Osteoblast (primary cell): ENCODE results near the gene DYNLRB1. TPM values are rescaled to one million over a fixed set of nuclear protein-coding genes. Genes with fewer than 3 reads are reported as not detected.

Experiments
- DNase-seq: peaks from one replicate; pipeline ENCODE4 v3.0.0; 2011; ENCODE audit warnings: low spot score, mixed read lengths; ENCODE audit not compliant: insufficient read length; ENCODE audit errors: missing footprints
- H2AFZ ChIP-seq: 2 replicates; pipeline ENCODE4 v1.6.0; 2011; ENCODE audit warnings: mild to moderate bottlenecking, low read length
- H3K27ac ChIP-seq: 2 replicates; pipeline ENCODE4 v1.5.1; 2011; ENCODE audit warnings: mild to moderate bottlenecking, low read depth, low read length, moderate library complexity
- H3K27me3 ChIP-seq: 2 replicates; pipeline ENCODE4 v1.6.0; 2012; ENCODE audit warnings: mild to moderate bottlenecking, control low read depth, inconsistent platforms, low read length, moderate library complexity; ENCODE audit not compliant: insufficient read depth
- H3K36me3 ChIP-seq: 2 replicates; pipeline ENCODE4 v1.5.1; 2011; ENCODE audit warnings: mild to moderate bottlenecking, low read length, control low read depth, moderate library complexity; ENCODE audit not compliant: insufficient read depth
- H3K4me1 ChIP-seq: 2 replicates; pipeline ENCODE4 v1.5.1; 2011; ENCODE audit warnings: mild to moderate bottlenecking, low read length, control low read depth, moderate library complexity; ENCODE audit not compliant: insufficient read depth
- H3K4me2 ChIP-seq: 2 replicates; pipeline ENCODE4 v1.6.0; 2011; ENCODE audit warnings: mild to moderate bottlenecking, low read length; ENCODE audit not compliant: insufficient read depth
- H3K4me3 ChIP-seq: fragments of 200-600 bp; sonication (generic); 3 replicates; pipeline ENCODE4 v1.5.1; 2012; ENCODE audit warnings: mild to moderate bottlenecking, low read length, inconsistent platforms; ENCODE audit not compliant: insufficient read depth
- H3K79me2 ChIP-seq: 2 replicates; pipeline ENCODE4 v1.6.0; 2012; ENCODE audit warnings: mild to moderate bottlenecking, low read length, control low read depth, inconsistent platforms; ENCODE audit not compliant: insufficient read depth
- H3K9me3 ChIP-seq: 2 replicates; pipeline ENCODE4 v1.5.1; 2011; ENCODE audit warnings: low read depth, low read length, control low read depth
- H4K20me1 ChIP-seq: 2 replicates; pipeline ENCODE4 v1.6.0; 2012; ENCODE audit warnings: mild to moderate bottlenecking, low read length, control low read depth; ENCODE audit not compliant: insufficient read depth
- total RNA-seq: library from RNA; depleted of rRNA; stranded (reverse); fragments of >200 nt; gene quantifications from 2 replicates; pipeline ENCODE4 v1.2.3, GENCODE V29; 2012
- TF ChIP-seq, protein P1 (sequence below): IDR thresholded peaks from 2 replicates; pipeline ENCODE4 v1.5.1; 2011; ENCODE audit warnings: mild to moderate bottlenecking, low read depth, low read length, moderate library complexity; ENCODE audit errors: extremely low read depth

Gene DYNLRB1
- total RNA-seq, 1 donor, result 51.0 TPM

DNA sequence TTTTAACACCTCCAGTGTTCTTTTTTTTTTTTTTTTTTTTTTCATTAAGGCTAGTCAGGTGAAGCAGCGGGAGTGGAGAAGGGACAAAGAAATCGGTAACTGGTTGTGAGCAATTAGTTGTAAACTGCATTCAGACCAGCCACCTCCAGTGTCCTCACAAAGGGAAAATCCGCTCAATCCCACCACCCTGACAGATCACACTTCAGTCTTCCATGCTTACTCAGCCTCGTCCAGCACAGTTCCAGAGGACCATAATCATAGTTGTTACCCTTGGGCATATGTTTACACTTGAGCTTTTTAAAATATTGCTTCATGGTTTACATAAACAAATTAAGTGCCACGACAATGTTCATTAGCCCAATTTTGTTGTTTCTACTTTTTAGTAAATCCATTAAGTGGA is 10.2 kb downstream of the DYNLRB1 start:
- H3K4me2 ChIP-seq, result peak overlapping the region; percentile 62
- no peaks in the 10 kb centered on the region for H3K27me3 ChIP-seq
- no peak overlapping the region for H2AFZ ChIP-seq
- H3K4me3 ChIP-seq, result no peak overlapping the region
- H3K9me3 ChIP-seq, result no peaks in the 10 kb centered on the region
- TF ChIP-seq, protein P1, sequence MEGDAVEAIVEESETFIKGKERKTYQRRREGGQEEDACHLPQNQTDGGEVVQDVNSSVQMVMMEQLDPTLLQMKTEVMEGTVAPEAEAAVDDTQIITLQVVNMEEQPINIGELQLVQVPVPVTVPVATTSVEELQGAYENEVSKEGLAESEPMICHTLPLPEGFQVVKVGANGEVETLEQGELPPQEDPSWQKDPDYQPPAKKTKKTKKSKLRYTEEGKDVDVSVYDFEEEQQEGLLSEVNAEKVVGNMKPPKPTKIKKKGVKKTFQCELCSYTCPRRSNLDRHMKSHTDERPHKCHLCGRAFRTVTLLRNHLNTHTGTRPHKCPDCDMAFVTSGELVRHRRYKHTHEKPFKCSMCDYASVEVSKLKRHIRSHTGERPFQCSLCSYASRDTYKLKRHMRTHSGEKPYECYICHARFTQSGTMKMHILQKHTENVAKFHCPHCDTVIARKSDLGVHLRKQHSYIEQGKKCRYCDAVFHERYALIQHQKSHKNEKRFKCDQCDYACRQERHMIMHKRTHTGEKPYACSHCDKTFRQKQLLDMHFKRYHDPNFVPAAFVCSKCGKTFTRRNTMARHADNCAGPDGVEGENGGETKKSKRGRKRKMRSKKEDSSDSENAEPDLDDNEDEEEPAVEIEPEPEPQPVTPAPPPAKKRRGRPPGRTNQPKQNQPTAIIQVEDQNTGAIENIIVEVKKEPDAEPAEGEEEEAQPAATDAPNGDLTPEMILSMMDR, result no peak
- H3K79me2 ChIP-seq, result peaks cover 76% of the 10 kb centered on the region
- peaks cover 46% of the 10 kb centered on the region for H3K4me1 ChIP-seq
- H3K27ac ChIP-seq, result peak overlapping the region; percentile 83
- H3K36me3 ChIP-seq, result peaks cover 45% of the 10 kb centered on the region
- no peak for DNase-seq
- peaks cover 75% of the 10 kb centered on the region for H4K20me1 ChIP-seq

DNA sequence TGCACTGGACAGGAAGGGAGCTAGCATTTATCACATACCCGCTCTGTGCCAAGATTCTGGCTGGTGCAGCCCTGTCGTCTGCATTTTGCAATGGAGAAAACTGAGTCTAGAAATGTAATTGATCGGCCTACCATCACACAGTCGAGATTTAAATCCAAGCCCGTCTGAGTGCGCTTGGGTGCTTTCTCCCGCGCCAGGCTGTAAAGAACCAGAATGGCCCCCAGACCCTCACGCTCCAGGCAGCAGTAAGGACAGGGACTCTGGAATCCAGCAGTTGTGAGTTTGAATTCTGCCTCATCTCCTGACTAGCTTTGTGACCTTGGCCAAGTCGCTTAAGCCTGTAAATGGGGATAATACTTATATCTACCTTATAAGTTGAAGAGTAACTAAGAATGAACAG is 10.8 kb downstream of the DYNLRB1 start:
- Histone ChIP-seq H4K20me1 (peaks cover 75% of the 10 kb centered on the region), H3K4me3 (no peak overlapping the region), H3K4me1 (peaks cover 46% of the 10 kb centered on the region), H3K27me3 (no peaks in the 10 kb centered on the region), H3K79me2 (peaks cover 76% of the 10 kb centered on the region), H2AFZ (no peak overlapping the region), H3K9me3 (no peaks in the 10 kb centered on the region), H3K36me3 (peaks cover 49% of the 10 kb centered on the region), H3K4me2 (no peak overlapping the region), H3K27ac (peak overlapping the region; percentile 83)
- no peak for DNase-seq
- TF ChIP-seq, protein P1, result no peak

DNA sequence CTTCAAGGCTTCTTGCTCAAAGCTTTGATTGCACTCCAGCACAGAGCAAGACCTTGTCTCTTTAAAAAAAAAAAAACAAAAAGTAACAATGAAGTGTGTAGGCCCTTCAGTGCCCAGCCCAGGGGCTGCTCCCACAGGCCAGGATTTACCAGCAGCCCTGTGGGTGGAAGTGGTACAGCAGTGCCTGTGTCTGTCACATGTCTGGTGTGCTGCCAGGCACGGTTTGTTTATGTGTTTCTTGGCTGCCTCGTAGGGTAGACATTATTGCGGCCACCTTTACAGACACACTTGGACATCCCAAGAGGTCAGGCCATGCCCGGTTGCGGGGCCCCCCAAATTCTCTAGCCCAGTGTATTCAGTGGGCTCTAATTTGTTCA is 12.7 kb downstream of the DYNLRB1 start:
- Histone ChIP-seq H3K79me2 (peaks cover 78% of the 10 kb centered on the region), H3K27ac (no peak overlapping the region)

DNA sequence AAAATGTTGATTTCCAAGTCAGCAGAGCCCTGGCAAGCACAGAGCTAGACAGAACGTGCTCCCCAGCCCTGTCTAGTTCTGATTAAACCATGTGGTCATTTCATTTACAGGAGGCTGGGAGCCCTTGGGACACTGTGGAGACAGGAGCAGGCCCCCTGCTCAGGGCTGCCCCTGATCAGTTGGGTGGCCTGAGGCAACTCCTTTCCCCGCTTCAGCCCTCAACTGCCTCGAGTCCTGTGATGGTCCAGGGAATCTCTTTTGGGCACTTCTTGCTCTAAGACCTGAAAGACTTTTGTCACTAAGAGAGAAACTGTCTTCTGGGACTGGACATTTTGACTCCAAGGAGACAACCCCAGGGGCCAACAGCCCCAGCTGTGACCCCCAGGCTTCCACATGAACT is 13.5 kb downstream of the DYNLRB1 start:
- no peaks in the 10 kb centered on the region for H3K27me3 ChIP-seq
- no peak overlapping the region for H3K4me2 ChIP-seq
- TF ChIP-seq, protein P1, result no peak
- DNase-seq, result no peak
- H3K4me1 ChIP-seq, result peaks cover 22% of the 10 kb centered on the region
- peaks cover 67% of the 10 kb centered on the region for H3K36me3 ChIP-seq
- peaks cover 60% of the 10 kb centered on the region for H4K20me1 ChIP-seq
- H3K9me3 ChIP-seq, result no peaks in the 10 kb centered on the region
- peaks cover 78% of the 10 kb centered on the region for H3K79me2 ChIP-seq
- H2AFZ ChIP-seq, result no peak overlapping the region
- H3K4me3 ChIP-seq, result no peak overlapping the region
- no peak overlapping the region for H3K27ac ChIP-seq

More for the DNA sequence above, 12.7 kb downstream of the DYNLRB1 start:
- TF ChIP-seq, protein P1, result no peak
- Histone ChIP-seq H3K9me3 (no peaks in the 10 kb centered on the region), H3K4me1 (peaks cover 28% of the 10 kb centered on the region), H3K27me3 (no peaks in the 10 kb centered on the region), H3K36me3 (peaks cover 60% of the 10 kb centered on the region), H3K4me3 (no peak overlapping the region), H3K4me2 (no peak overlapping the region), H2AFZ (no peak overlapping the region), H4K20me1 (peaks cover 68% of the 10 kb centered on the region)
- no peak for DNase-seq
